Measurements from ENCODE around the gene CPNE5. TPM values are rescaled to one million over a fixed set of nuclear protein-coding genes. Genes with fewer than 3 reads are reported as not detected.

CPNE5 gene
- total and polyA plus RNA-seq, 2 of the 4 experiments (the other 2 are of a cell fraction): 0.07 TPM; not detected in 1

- Histone ChIP-seq H3K9me1 (ENCODE audit: insufficient read depth, low read length) (0 out of 2 replicates have a peak, but pooled peaks cover 6% of the 10 kb centered on the region), H3K27me3 (ENCODE audit: control insufficient read depth, insufficient read depth, low read length) (no peaks in the 10 kb centered on the region), H3K4me1 (ENCODE audit: control insufficient read depth, insufficient read depth, low read length) (peaks cover 4% of the 10 kb centered on the region), H2AK9ac (replicated peaks; ENCODE audit: low read depth, low read length, poor library complexity) (peak overlapping the region; percentile 50), H4K20me1 (ENCODE audit: insufficient read depth, low read length) (no peaks in the 10 kb centered on the region), H2AFZ (replicated peaks; ENCODE audit: low read length, poor library complexity) (peak overlapping the region; percentile 93), H3K4ac (ENCODE audit: low read depth, low read length) (peak overlapping the region; percentile 100), H3K23ac (ENCODE audit: low read depth, low read length) (peak overlapping the region; percentile 96; the same call in 1 of the 2 replicates), H3K18ac (ENCODE audit: low read depth, low read length) (peak overlapping the region; percentile 8; the same call in 1 of the 2 replicates), H3K4me3 (ENCODE audit: insufficient read depth, low read depth, low read length) (peak overlapping the region; percentile 60), H2BK20ac (ENCODE audit: low read depth, low read length) (peak overlapping the region; percentile 44; the same call in 1 of the 2 replicates), H4K91ac (ENCODE audit: insufficient read depth, low read depth, low read length) (peak overlapping the region; percentile 99), H3K14ac (replicated peaks; ENCODE audit: low read depth, low read length) (peak overlapping the region; percentile 100), H3K27ac (ENCODE audit: insufficient read depth, low read length) (peak overlapping the region; percentile 89), H3K36me3 (ENCODE audit: control insufficient read depth, insufficient read depth, low read length) (peaks cover 4% of the 10 kb centered on the region), H3K9me3 (ENCODE audit: control insufficient read depth, insufficient read depth, low read length) (no peaks in the 10 kb centered on the region), H2BK15ac (ENCODE audit: low read depth, low read length) (peak overlapping the region; percentile 98; the same call in 1 of the 3 replicates), H4K8ac (ENCODE audit: low read depth in 2 of 2, low read length in 2 of 2) (peak overlapping the region; percentile 90 to 100), H2BK120ac (ENCODE audit: low read depth, low read length) (peak overlapping the region; percentile 98; the same call in 1 of the 2 replicates), H3K4me2 (ENCODE audit: low read depth, low read length) (peak overlapping the region; percentile 72), H2AK5ac (ENCODE audit: low read depth, low read length) (peak overlapping the region; percentile 79), H3K9ac (ENCODE audit: low read depth, low read length) (peak overlapping the region; percentile 95), H2BK5ac (ENCODE audit: low read depth, low read length, poor library complexity, severe bottlenecking) (peak overlapping the region; percentile 86), H4K5ac (ENCODE audit: low read depth, low read length) (peak overlapping the region; percentile 53), H3K79me1 (ENCODE audit: low read depth in 1 of 2, low read length in 2 of 2) (peaks cover 25 to 35% of the 10 kb centered on the region in 2 experiments), H3K56ac (ENCODE audit: extremely low read depth, insufficient read depth, low read length) (peak overlapping the region; percentile 99)
- ChIA-PET POLR2A (ENCODE audit: unreplicated experiment) (interaction anchor here (0.6 kb wide), 1 partner anchor 115 kb away, joined by 3 read pairs; no protein-coding TSS in a partner anchor), CTCF (interaction anchor here (0.6 to 1.8 kb wide), 6 partner anchors 11 to 839 kb away, joined by 3 to 8 read pairs (median 4); no protein-coding TSS in a partner anchor)
- no TSS peak for BruUV-seq (replicated peaks)
- intact Hi-C loops (cut with micrococcal nuclease): loop anchor here (2.0 kb wide), 1 partner anchor 107 kb away; no protein-coding TSS in a partner anchor
- WGBS, 2 experiments (ENCODE audit: extremely low coverage in 2 of 2, insufficient read length in 1 of 2): no CpG with 5 or more reads among the region's 11 CpGs
- dilution Hi-C loops (cut with HindIII; ENCODE audit: low sequenced_read_pairs, unreplicated experiment): no loop called here
- ATAC-seq (ENCODE audit: low read depth) (no peak; the same call in 1 of the 2 replicates), DNase-seq (peak; percentile 35)
- TF ChIP-seq NFE2L2 (IDR thresholded peaks at IDR 0.05; ENCODE audit: low read depth, low read length): no peak
- TF ChIP-seq RAD21 (IDR thresholded peaks at IDR 0.05; ENCODE audit: low read length): 0 out of 2 replicates have a peak, but pooled peaks have one; percentile 19
- TF ChIP-seq CEBPB (IDR thresholded peaks at IDR 0.05; ENCODE audit: low read depth, low read length): peak; percentile 32; the same call in 1 of the 2 replicates
- no peak for TF ChIP-seq SMC3 (IDR thresholded peaks at IDR 0.05; ENCODE audit: low read depth, low read length)
- in situ Hi-C loops (cut with MboI; ENCODE audit: low sequenced_read_pairs): no loop called here
Observed at GRCh38 chr6:36873612-36874442, 34.6 kb upstream of the CPNE5 start.
